ENCODE measurements around the gene GRAP2.
"Not testable (repeated sequence)": the region's sequence is repeated elsewhere in the genome, so short reads cannot be mapped to it uniquely, and the experiment has no call there.

GRAP2 gene

GRCh38 chr22:39943337-39943736 is 42.5 kb downstream of the GRAP2 start:
- DNase-seq (ENCODE audit: low read depth in 2 of 2, low spot score in 1 of 2), result no peak

GRCh38 chr22:39943953-39944872 is 43.3 kb downstream of the GRAP2 start:
- no peak for DNase-seq (ENCODE audit: low read depth in 2 of 2, low spot score in 1 of 2)

- no peak for DNase-seq (ENCODE audit: low read depth in 2 of 2, low spot score in 1 of 2)
These were observed 45.2 kb downstream of the GRAP2 start for GRCh38 chr22:39946126-39946502.

- no peak for DNase-seq (ENCODE audit: low read depth in 2 of 2, low spot score in 1 of 2)
These were observed 45.8 kb downstream of the GRAP2 start for GRCh38 chr22:39946503-39947219.

GRCh38 chr22:39947220-39948216 is 46.6 kb downstream of the GRAP2 start:
- DNase-seq (ENCODE audit: low read depth in 2 of 2, low spot score in 1 of 2), result no peak

- DNase-seq (ENCODE audit: low read depth in 2 of 2, low spot score in 1 of 2), result no peak
These were observed 49.3 kb downstream of the GRAP2 start for GRCh38 chr22:39949964-39950737.

GRCh38 chr22:39951603-39952293 is 50.9 kb downstream of the GRAP2 start:
- DNase-seq (ENCODE audit: low read depth in 2 of 2, low spot score in 1 of 2), result not testable (repeated sequence)

- no peak for DNase-seq (ENCODE audit: low read depth in 2 of 2, low spot score in 1 of 2)
These were observed 51.5 kb downstream of the GRAP2 start for GRCh38 chr22:39952347-39952746.

- no peak for DNase-seq (ENCODE audit: low read depth in 2 of 2, low spot score in 1 of 2)
These were observed 52.2 kb downstream of the GRAP2 start for GRCh38 chr22:39953101-39953500.

GRCh38 chr22:39954584-39955055 is 53.7 kb downstream of the GRAP2 start:
- DNase-seq (ENCODE audit: low read depth in 2 of 2, low spot score in 1 of 2), result no peak

GRCh38 chr22:39955675-39956074 is 54.8 kb downstream of the GRAP2 start:
- DNase-seq (ENCODE audit: low read depth in 2 of 2, low spot score in 1 of 2), result no peak

GRCh38 chr22:39956932-39957664 is 56.2 kb downstream of the GRAP2 start:
- DNase-seq (ENCODE audit: low read depth in 2 of 2, low spot score in 1 of 2), result no peak

GRCh38 chr22:39958009-39958711 is 57.3 kb downstream of the GRAP2 start:
- no peak for DNase-seq (ENCODE audit: low read depth in 2 of 2, low spot score in 1 of 2)

- no peak for DNase-seq (ENCODE audit: low read depth in 2 of 2, low spot score in 1 of 2)
These were observed 58.2 kb downstream of the GRAP2 start for GRCh38 chr22:39958949-39959639.

- DNase-seq (ENCODE audit: low read depth in 2 of 2, low spot score in 1 of 2), result no peak
These were observed 59.0 kb downstream of the GRAP2 start, which contains the start of gene TMA7B for GRCh38 chr22:39959640-39960447. Gene TMA7B, plus strand, starts transcription at chr22:39960397. Its CDS starts 3,978 bp downstream, at chr22:39964375.
